ENCODE data around the gene PGBD5. TPM values are rescaled to one million over a fixed set of nuclear protein-coding genes. Genes with fewer than 3 reads are reported as not detected.

PGBD5 gene
- total and polyA plus RNA-seq, 8 donors, result 2.8 to 17.2 (median 10.4) TPM

GRCh38 chr1:230300322-230301301 lies 125.5 kb downstream of the PGBD5 start:
- DNase-seq (peak in 4 of 6 donors; percentile 67 to 82 (median 76)), FAIRE-seq (no peak), ATAC-seq (peak; percentile 80 to 87 (median 82))
- Histone ChIP-seq H3K9me3 (no peaks in the 10 kb centered on the region), H3K4me1 (peaks cover 16 to 29% (median 26%) of the 10 kb centered on the region in 3 donors), H3K4me3 (peak overlapping the region in 1 of 4 donors; percentile 34), H3K27ac (peak overlapping the region; percentile 59 to 82 (median 76)), H3K27me3 (no peaks in the 10 kb centered on the region), H3K36me3 (no peaks in the 10 kb centered on the region)
- TF ChIP-seq, protein P1, sequence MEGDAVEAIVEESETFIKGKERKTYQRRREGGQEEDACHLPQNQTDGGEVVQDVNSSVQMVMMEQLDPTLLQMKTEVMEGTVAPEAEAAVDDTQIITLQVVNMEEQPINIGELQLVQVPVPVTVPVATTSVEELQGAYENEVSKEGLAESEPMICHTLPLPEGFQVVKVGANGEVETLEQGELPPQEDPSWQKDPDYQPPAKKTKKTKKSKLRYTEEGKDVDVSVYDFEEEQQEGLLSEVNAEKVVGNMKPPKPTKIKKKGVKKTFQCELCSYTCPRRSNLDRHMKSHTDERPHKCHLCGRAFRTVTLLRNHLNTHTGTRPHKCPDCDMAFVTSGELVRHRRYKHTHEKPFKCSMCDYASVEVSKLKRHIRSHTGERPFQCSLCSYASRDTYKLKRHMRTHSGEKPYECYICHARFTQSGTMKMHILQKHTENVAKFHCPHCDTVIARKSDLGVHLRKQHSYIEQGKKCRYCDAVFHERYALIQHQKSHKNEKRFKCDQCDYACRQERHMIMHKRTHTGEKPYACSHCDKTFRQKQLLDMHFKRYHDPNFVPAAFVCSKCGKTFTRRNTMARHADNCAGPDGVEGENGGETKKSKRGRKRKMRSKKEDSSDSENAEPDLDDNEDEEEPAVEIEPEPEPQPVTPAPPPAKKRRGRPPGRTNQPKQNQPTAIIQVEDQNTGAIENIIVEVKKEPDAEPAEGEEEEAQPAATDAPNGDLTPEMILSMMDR (IDR thresholded peaks at IDR 0.05), result no peak
- 41 to 46% methylated on average over 26 of the region's 26 CpGs for WGBS, 2 donors
- intact Hi-C loops (cut with DNase I), result loop anchor here in 1 of 3 donors (10.0 kb wide), 1 partner anchor 526 kb away; no protein-coding TSS in a partner anchor

DNA sequence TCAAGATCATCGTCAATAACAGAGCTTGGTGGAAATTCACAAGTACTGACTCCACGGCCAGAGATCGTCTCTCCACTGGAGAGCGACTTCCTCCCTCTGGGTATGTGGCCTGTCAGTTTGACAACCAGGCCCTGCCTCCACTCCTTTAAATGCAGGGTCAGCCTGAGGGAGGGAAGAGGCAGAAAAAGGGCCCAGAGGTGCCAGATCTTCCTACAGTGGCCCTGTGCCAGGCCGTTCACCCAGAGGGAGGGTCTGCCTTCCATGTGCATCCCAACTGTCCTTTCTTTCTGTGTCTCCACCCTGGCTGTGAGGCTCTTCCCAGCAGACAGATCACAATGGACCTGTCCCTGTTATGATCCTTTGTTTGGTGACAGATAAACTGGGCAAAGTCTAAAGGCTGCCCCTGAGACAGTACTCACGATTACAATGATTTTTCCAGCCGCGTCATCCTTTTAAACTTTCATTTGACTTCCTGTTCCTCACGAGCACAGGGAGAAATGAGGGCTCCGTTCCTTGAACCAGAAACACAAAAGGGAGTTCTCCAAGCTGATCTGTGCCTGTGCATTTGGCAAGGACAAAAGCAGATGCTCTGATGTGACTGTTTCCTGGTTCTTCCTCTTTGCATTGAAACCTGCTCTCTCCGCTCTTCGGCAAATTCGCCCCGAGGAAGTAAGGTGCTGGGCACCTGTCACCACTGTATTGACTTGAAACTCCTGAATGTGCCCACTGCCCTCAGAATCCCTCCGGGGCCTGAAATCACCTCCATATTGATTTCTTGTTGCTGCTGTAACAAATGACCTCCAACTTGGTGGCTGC lies 126.7 kb downstream of the PGBD5 start:
- H3K27ac ChIP-seq, result peak overlapping the region; percentile 59 to 82 (median 76)
- H3K36me3 ChIP-seq, result no peaks in the 10 kb centered on the region
- TF ChIP-seq, protein P1 (IDR thresholded peaks at IDR 0.05), result no peak
- DNase-seq (no peak), FAIRE-seq (no peak), ATAC-seq (peak; percentile 24 to 75 (median 56))
- 27 to 30% methylated on average over 15 of the region's 15 CpGs for WGBS, 2 donors
- H3K9me3 ChIP-seq, result no peaks in the 10 kb centered on the region
- intact Hi-C loops (cut with DNase I), result loop anchor here in 1 of 3 donors (10.0 kb wide), 1 partner anchor 525 kb away; no protein-coding TSS in a partner anchor
- H3K27me3 ChIP-seq, result no peaks in the 10 kb centered on the region
- peaks cover 16 to 29% (median 26%) of the 10 kb centered on the region in 3 donors for H3K4me1 ChIP-seq
- H3K4me3 ChIP-seq, result peak overlapping the region in 1 of 4 donors; percentile 14

DNA sequence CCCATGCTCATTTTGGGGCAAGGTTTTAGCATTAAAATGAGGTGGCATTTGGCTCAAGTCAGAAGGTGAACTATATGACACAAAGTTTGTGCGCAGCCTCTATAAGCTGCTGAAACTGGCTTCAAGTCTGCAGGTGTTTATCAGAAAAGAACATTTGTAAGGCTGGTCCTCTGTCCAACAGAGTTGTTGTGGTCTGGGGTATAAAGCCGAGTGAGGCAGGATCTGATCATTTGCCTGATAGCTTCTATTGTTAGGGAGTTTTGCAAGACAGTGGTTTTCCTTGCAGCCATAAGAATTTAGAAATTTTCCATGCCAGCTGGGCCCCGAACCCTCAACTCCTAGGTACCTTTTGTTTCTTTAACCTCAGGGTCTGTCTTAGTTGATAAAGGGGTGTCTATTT lies 130.8 kb downstream of the PGBD5 start:
- ATAC-seq (no peak), FAIRE-seq (no peak), DNase-seq (no peak)
- intact Hi-C loops (cut with DNase I), result no loop called here
- Histone ChIP-seq H3K9me3 (no peaks in the 10 kb centered on the region), H3K36me3 (no peaks in the 10 kb centered on the region), H3K4me1 (peaks cover 13 to 15% (median 13%) of the 10 kb centered on the region in 3 donors), H3K4me3 (no peak overlapping the region), H3K27me3 (no peaks in the 10 kb centered on the region), H3K27ac (no peak overlapping the region)
- 87 to 90% methylated on average over 3 of the region's 3 CpGs for WGBS, 2 donors
- TF ChIP-seq, protein P1 (IDR thresholded peaks at IDR 0.05), result no peak

DNA sequence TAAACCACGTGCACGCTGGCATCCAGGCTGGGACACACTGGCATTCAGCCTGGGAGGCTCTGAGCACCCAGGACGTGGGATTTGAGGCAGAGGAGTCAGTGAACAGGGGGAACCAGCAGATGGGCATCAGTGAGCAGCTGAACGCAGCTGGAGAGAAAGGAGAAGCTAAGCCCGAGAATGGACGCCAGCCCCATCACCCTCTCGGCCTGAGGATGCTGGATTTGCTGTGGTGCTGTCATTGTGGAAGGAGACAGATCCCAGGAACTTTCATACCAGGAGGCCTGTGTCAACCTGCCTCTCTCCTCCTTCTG lies 132.8 kb downstream of the PGBD5 start:
- 73% methylated on average over 7 of the region's 7 CpGs for WGBS, 2 donors
- FAIRE-seq (no peak), ATAC-seq (no peak), DNase-seq (no peak)
- TF ChIP-seq, protein P1 (IDR thresholded peaks at IDR 0.05), result no peak
- intact Hi-C loops (cut with DNase I), result no loop called here
- no peaks in the 10 kb centered on the region for H3K4me1 ChIP-seq
- no peaks in the 10 kb centered on the region for H3K27me3 ChIP-seq
- no peaks in the 10 kb centered on the region for H3K36me3 ChIP-seq
- no peak overlapping the region for H3K27ac ChIP-seq
- no peak overlapping the region for H3K4me3 ChIP-seq
- no peaks in the 10 kb centered on the region for H3K9me3 ChIP-seq

All from pancreas (tissue), 10 donors.